ENCODE data around the gene TCF12. TPM values are rescaled to one million over a fixed set of nuclear protein-coding genes. Genes with fewer than 3 reads are reported as not detected.

TCF12 gene
- total and polyA plus RNA-seq, 2 of the 8 experiments (the other 6 are each of a cell fraction or from before 2014, with no cell fraction given) = 85.8 to 101 TPM

GRCh38 chr15:56968256-56968655, 49.8 kb downstream of the TCF12 start:
- no peak overlapping the region for H3K18ac ChIP-seq (ENCODE audit: extremely low read depth, low read length)
- no peak for TF ChIP-seq TAF7 (optimal IDR thresholded peaks at IDR 0.05; ENCODE audit: borderline replicate concordance, low read depth, low read length)
- TF ChIP-seq KDM1A (IDR thresholded peaks at IDR 0.05; ENCODE audit: borderline replicate concordance, low read length) = no peak
- no peak for TF ChIP-seq CREB1 (IDR thresholded peaks at IDR 0.05)
- no peak for TF ChIP-seq SUZ12 (IDR thresholded peaks at IDR 0.05; ENCODE audit: low read length)
- TF ChIP-seq PHF8 (conservative IDR thresholded peaks at IDR 0.05; ENCODE audit: low read depth, low read length) = no peak
- no peak for TF ChIP-seq JUND (IDR thresholded peaks at IDR 0.05; ENCODE audit: low read length)
- TF ChIP-seq FOSL1 (IDR thresholded peaks at IDR 0.05; ENCODE audit: insufficient read depth, low read depth, low read length) = no peak
- TF ChIP-seq USF2 (IDR thresholded peaks at IDR 0.05; ENCODE audit: low read length) = no peak
- no peak for TF ChIP-seq SIRT6 (IDR thresholded peaks at IDR 0.05; ENCODE audit: low read length)
- no peak for TF ChIP-seq KDM4A (IDR thresholded peaks at IDR 0.05; ENCODE audit: low read depth, low read length, severe bottlenecking)
- H4K8ac ChIP-seq (ENCODE audit: extremely low read depth, insufficient read depth, low read length) = no peak overlapping the region
- H2AK5ac ChIP-seq (ENCODE audit: low read depth, low read length) = no peak overlapping the region
- no peak overlapping the region for H3K23ac ChIP-seq (ENCODE audit: insufficient read length)
- H3K79me1 ChIP-seq (ENCODE audit: low read depth, low read length) = no peaks in the 10 kb centered on the region
- no peak overlapping the region for H4K91ac ChIP-seq (replicated peaks; ENCODE audit: insufficient read length, low read length)
- no peaks in the 10 kb centered on the region for H3K9me3 ChIP-seq (ENCODE audit: insufficient read depth in 2 of 2, low read depth in 1 of 2, low read length in 1 of 2)
- H2BK5ac ChIP-seq (ENCODE audit: low read depth, low read length) = no peak overlapping the region
- H3K27ac ChIP-seq (ENCODE audit: low read depth, low read length) = no peak overlapping the region
- H2BK12ac ChIP-seq (ENCODE audit: low read depth, low read length) = no peak overlapping the region
- no peaks in the 10 kb centered on the region for H3K27me3 ChIP-seq (replicated peaks in 1 of 4; ENCODE audit: control insufficient read depth in 3 of 4, extremely low read depth in 1 of 4, insufficient read depth in 3 of 4, low read length in 3 of 4)
- H3K4me2 ChIP-seq (ENCODE audit: insufficient read depth in 1 of 2, low read depth in 2 of 2, low read length in 2 of 2) = no peak overlapping the region
- H2BK120ac ChIP-seq (replicated peaks; ENCODE audit: low read depth, low read length) = no peak overlapping the region
- H3K56ac ChIP-seq (replicated peaks; ENCODE audit: insufficient read length, low read depth, low read length) = no peak overlapping the region
- peaks cover 10 to 96% of the 10 kb centered on the region in 2 experiments for H3K79me2 ChIP-seq (ENCODE audit: control insufficient read depth in 1 of 2, insufficient read depth in 2 of 2, low read length in 2 of 2)
- H3K4ac ChIP-seq (replicated peaks; ENCODE audit: insufficient read length, low read depth, low read length) = no peak overlapping the region
- no peak overlapping the region for H3K9ac ChIP-seq (replicated peaks in 1 of 4; ENCODE audit: extremely low read depth in 1 of 4, low read depth in 3 of 4, low read length in 3 of 4)
- no peak overlapping the region for H2AFZ ChIP-seq (ENCODE audit: low read length)
- no peak overlapping the region for H3K4me3 ChIP-seq (ENCODE audit: extremely low read depth in 1 of 4, insufficient read depth in 2 of 4, low read depth in 3 of 4, low read length in 4 of 4)
- DNase-seq (ENCODE audit: low read depth in 1 of 2, low spot score in 2 of 2) (no peak), FAIRE-seq (no peak)
- no peak overlapping the region for H2BK20ac ChIP-seq (ENCODE audit: low read length)
- H4K5ac ChIP-seq (ENCODE audit: insufficient read length, low read depth, low read length) = no peak overlapping the region
- peaks cover 7 to 12% of the 10 kb centered on the region in 2 experiments for H4K20me1 ChIP-seq (replicated peaks in 1 of 2; ENCODE audit: control insufficient read depth in 1 of 2, insufficient read depth in 2 of 2, low read length in 2 of 2)
- CTCF ChIA-PET (ENCODE audit: partially characterized antibody) = interaction anchor here (1.0 kb wide), 1 partner anchor 25 kb away, joined by 4 read pairs; no protein-coding TSS in a partner anchor
- H3K4me1 ChIP-seq (replicated peaks in 1 of 4; ENCODE audit: control insufficient read depth in 3 of 4, insufficient read depth in 4 of 4, low read length in 3 of 4) = peaks cover 0 to 11% (median 3%) of the 10 kb centered on the region in 4 experiments; a peak in 3 of 7 replicates
- H3K36me3 ChIP-seq (ENCODE audit: control insufficient read depth in 2 of 4, insufficient read depth in 4 of 4, low read length in 3 of 4) = no peaks in the 10 kb centered on the region
- H3K23me2 ChIP-seq (ENCODE audit: low read depth, low read length) = no peaks in the 10 kb centered on the region; the same call in 1 of the 2 replicates
- POLR2A ChIA-PET (ENCODE audit: partially characterized antibody) = interaction anchor here (1.9 to 2.2 kb wide), 2 partner anchors 8 to 50 kb away, joined by 5 to 7 read pairs; partner anchors contain the start of gene TCF12
- no peak overlapping the region for H2BK15ac ChIP-seq (ENCODE audit: low read length)
- H3K14ac ChIP-seq (ENCODE audit: insufficient read length) = no peak overlapping the region
